Stimulated activated naive CD8-positive, alpha-beta T cell treated with anti-CD3 and anti-CD28 coated beads, Interleukin-15, Interleukin-2, amounts not matched to agents 100 ng/mL and 50 ng/mL, for 24 hours (primary cell): Measurements from ENCODE around the gene ANGEL1.

ENCODE experiments used
- H3K27ac Mint-ChIP-seq: one replicate; pipeline ENCODE4 v1.8.0; 2021; ENCODE audit warnings: mild to moderate bottlenecking, mixed read lengths
- H3K27me3 Mint-ChIP-seq: one replicate; pipeline ENCODE4 v1.8.0; 2021; ENCODE audit warnings: mixed read lengths
- H3K36me3 Mint-ChIP-seq: one replicate; pipeline ENCODE4 v1.8.0; 2021; ENCODE audit warnings: low read depth, mixed read lengths
- H3K4me1 Mint-ChIP-seq: one replicate; pipeline ENCODE4 v1.8.0; 2021; ENCODE audit warnings: low read depth, mixed read lengths
- H3K4me3 Mint-ChIP-seq: one replicate; pipeline ENCODE4 v1.8.0; 2021; ENCODE audit warnings: mild to moderate bottlenecking, mixed read lengths
- H3K9me3 Mint-ChIP-seq: one replicate; pipeline ENCODE4 v1.8.0; 2021; ENCODE audit warnings: mixed read lengths

Gene ANGEL1

DNA sequence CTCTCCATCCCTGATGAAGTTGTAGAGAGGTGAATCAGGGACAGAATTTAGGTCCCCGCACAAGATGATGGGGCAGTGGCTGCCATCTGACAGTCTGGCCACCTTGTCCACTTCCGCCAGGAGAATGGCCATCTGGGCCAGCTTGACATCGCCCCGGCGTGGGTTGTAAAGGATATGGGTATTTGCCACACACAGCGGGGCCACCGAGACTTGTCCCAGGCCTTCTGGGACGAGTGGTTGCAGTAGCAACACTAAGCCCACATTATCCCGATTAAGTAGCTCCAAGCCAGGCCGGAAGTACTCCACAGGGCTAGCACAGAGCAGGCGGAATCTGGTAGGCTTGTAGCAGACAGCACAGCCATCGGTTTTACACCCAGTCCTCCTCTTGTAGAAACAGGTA lies 6.2 kb downstream of the ANGEL1 start:
- Mint-ChIP-seq H3K9me3 (no peaks in the 10 kb centered on the region), H3K27ac (no peak overlapping the region), H3K4me3 (no peak overlapping the region), H3K4me1 (peaks cover 15% of the 10 kb centered on the region), H3K36me3 (peaks cover 69% of the 10 kb centered on the region), H3K27me3 (no peaks in the 10 kb centered on the region)

DNA sequence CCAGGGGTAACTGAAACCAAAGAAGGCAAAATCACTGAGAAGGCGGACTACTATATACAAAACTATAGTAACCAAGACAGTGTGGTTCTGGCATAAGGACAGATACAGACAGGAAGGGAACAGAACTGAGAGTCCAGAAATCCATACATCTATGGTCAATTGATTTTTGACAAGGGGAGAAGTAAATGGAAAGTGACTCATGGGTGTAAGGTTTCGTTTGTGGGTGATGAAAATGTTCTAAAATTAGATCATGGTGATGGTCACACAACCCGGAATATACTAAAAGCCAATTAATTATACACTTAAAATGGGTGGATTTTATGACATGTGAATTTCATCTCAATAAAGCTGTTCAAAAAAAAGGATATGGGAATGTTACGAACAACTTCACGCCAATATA lies 18.7 kb downstream of the ANGEL1 start:
- peaks cover 67% of the 10 kb centered on the region for H3K36me3 Mint-ChIP-seq
- no peaks in the 10 kb centered on the region for H3K9me3 Mint-ChIP-seq
- peaks cover 5% of the 10 kb centered on the region for H3K4me1 Mint-ChIP-seq
- H3K4me3 Mint-ChIP-seq, result no peak overlapping the region
- H3K27me3 Mint-ChIP-seq, result no peaks in the 10 kb centered on the region
- no peak overlapping the region for H3K27ac Mint-ChIP-seq

DNA sequence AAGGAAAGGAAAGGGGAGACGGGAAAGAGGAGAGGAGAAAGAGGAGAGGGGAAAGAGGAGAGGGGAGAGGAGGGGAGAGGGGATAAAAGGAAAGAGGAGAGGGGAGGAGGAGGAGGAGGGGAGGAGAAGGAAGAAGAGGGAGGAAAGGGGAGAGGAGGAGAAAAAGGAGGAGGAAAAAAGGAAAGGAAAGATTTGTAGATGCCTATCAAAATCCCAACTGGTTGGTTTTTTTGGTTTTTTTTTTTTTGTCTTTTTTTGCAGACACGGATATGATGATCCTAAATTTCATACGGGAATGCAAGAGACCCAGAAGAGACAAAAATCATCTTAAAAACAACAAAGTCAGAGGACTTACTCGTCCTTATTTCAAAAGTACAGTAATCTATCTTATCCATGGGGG lies 19.4 kb downstream of the ANGEL1 start:
- Mint-ChIP-seq H3K4me3 (no peak overlapping the region), H3K27me3 (no peaks in the 10 kb centered on the region), H3K4me1 (peaks cover 5% of the 10 kb centered on the region), H3K36me3 (peaks cover 66% of the 10 kb centered on the region), H3K27ac (no peak overlapping the region), H3K9me3 (no peaks in the 10 kb centered on the region)

DNA sequence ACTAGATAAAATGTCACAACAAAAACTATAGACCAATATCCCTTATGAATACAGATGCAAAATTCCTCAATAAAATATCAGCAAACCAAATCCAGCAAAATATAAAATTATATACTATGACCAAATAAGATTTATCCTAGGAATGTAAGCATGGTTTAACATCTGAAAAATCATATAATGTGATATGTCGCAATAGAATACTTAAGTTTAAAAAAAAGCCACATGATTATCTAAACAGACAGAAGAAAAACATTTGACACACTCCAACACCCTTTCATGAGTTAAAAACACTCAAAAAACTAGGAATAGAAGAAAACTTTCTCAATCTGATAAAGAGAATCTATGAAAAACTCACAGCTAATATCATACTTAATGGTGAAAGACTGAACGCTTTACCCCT lies 20.3 kb downstream of the ANGEL1 start:
- H3K27ac Mint-ChIP-seq, result no peak overlapping the region
- peaks cover 5% of the 10 kb centered on the region for H3K4me1 Mint-ChIP-seq
- no peak overlapping the region for H3K4me3 Mint-ChIP-seq
- no peaks in the 10 kb centered on the region for H3K9me3 Mint-ChIP-seq
- peaks cover 61% of the 10 kb centered on the region for H3K36me3 Mint-ChIP-seq
- no peaks in the 10 kb centered on the region for H3K27me3 Mint-ChIP-seq

DNA sequence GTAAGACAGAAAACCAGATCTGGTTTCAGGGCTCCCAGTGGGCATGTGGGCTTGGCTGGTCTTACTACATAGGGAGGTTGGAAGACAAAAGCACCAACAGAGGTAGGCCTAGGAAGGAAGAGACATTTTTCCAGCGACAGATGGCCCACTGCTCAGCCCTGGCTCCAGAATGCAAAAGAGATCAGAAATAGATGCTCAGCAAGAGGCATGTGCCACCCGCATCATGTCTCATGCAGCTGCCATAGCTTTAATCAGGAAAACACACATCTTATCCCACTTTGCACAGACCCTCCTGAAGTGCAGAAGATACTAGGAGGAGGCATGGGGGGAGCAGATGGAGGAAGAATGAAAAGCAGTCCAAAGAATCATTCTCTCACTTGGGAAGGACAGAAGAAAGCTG lies 26.1 kb downstream of the ANGEL1 start:
- Mint-ChIP-seq H3K27ac (no peak overlapping the region), H3K27me3 (no peaks in the 10 kb centered on the region), H3K36me3 (peaks cover 50% of the 10 kb centered on the region), H3K4me1 (peaks cover 22% of the 10 kb centered on the region), H3K9me3 (no peaks in the 10 kb centered on the region), H3K4me3 (no peak overlapping the region)

DNA sequence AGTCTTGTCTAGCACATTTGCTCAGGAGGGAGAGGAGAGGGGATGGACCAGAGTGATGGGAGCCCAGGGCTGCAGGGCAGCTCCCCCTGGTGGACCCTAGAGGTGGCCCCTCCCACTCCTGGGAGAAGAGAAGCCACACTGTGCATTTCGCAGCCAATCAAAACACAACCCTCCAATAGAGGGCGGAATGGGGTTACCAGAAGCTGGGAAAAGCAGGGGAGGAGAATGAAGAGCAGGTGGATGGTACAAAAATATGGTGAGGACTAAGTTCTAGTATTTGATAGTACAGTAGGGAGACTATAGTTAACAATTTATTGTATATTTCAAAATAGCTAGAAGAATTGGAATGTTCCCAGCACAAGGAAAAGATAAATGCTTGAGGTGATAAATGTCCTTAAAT lies 27.8 kb downstream of the ANGEL1 start:
- Mint-ChIP-seq H3K4me3 (no peak overlapping the region), H3K27me3 (no peaks in the 10 kb centered on the region), H3K9me3 (no peaks in the 10 kb centered on the region), H3K36me3 (peaks cover 46% of the 10 kb centered on the region), H3K27ac (no peak overlapping the region), H3K4me1 (peaks cover 22% of the 10 kb centered on the region)

DNA sequence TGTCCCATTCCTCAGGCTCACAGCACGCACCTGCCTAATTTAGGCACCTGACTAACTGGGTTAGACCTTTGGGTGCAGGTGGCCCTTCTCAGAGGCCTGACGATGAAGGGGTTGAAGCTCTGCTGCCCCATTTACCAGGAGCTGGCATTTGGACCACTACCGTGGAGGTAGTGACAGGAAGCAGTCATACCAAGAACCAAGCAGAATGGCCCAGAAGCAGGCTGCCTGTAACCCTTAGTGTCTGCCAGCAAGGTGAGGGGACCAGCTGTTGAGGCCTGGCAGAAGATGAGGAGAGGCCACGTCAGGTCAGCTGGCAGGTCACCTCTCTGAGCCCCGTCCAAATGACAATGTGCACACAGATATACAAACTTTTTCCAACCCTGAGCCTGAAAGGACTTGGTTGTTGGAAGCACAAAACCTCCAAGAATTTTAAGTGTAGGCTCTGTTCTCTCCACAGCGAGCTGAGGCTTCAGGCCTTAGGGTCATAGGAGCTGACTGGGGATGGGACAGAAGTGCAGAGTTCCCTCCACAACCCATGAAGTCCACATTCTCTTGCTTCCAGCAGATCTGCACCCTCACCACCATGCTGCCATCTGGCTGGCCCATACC lies 28.3 kb downstream of the ANGEL1 start:
- no peak overlapping the region for H3K4me3 Mint-ChIP-seq
- peaks cover 22% of the 10 kb centered on the region for H3K4me1 Mint-ChIP-seq
- no peak overlapping the region for H3K27ac Mint-ChIP-seq
- H3K27me3 Mint-ChIP-seq, result no peaks in the 10 kb centered on the region
- H3K36me3 Mint-ChIP-seq, result peaks cover 46% of the 10 kb centered on the region
- no peaks in the 10 kb centered on the region for H3K9me3 Mint-ChIP-seq

DNA sequence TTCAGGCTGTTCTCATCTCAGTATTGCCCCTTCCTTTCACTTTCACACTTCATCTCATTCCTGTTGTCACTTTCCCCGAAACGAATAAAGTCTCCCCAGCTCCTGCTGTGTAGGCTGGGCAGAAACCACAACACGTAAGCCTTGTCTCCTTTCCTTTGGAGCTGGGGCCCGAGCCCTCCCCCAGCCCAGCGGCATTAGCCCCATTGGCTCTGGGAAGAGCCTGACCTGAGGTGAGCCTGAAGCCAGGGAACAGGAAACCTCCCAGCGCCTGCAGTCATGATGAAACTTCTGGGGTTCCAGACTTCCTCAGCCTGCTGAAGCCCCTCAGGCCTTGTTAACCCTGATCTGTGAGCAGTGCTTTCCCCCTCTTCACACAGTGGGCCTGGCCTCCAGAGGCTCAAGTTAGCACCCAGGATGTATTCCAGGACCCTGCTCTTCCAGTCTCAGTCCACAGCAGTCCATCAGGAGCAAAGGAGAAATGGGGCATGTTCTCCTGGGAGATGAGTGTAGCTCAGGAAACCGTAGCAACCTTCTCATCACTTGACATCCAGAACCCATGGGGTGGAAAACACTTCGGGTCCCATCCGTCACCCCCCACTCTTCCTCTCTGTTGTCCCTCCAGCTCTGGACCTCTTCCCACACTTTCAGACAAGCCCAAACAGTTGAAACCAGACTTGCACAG lies 29.7 kb downstream of the ANGEL1 start:
- Mint-ChIP-seq H3K27me3 (no peaks in the 10 kb centered on the region), H3K4me3 (peak overlapping the region; percentile 6), H3K36me3 (peaks cover 41% of the 10 kb centered on the region), H3K4me1 (peaks cover 22% of the 10 kb centered on the region), H3K9me3 (no peaks in the 10 kb centered on the region), H3K27ac (peak overlapping the region; percentile 76)

DNA sequence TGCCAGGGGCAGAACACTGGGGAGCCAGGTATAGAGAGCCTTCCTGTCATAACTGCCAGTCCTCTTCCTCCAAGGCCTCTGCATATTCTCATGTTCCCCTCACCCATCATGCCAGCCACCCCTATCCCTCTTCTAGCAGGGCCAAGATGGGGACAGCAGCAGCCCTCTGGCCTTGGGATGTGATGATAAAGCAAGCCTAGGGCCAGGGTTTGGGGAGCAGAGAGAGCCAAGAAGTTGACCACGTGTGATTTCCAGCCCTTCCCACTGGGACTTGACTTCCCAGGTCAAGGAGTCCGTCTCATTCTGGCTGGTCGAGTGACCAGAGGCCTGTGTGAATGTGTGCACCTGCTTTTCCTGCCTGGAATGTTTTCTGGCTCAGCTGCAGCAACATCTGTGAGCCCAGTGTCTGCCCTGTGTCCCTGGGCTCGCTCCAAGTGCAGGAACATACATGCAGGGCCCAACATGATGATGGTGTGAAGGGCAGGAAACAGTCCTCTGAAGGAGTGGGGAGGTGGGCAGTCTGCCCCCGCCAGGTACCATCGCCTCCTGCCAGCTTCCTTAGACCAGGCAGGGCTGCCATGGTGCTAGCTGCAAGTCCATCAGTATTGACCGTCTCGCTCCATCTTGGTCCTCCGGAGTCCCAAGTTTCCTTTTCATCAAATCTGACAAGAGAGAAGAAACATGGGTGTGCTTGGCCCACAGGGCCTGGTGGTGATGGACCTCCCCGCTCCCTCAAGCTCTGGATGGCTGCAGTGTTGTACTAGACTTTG lies 30.4 kb downstream of the ANGEL1 start:
- Mint-ChIP-seq H3K27ac (peak overlapping the region; percentile 76), H3K9me3 (no peaks in the 10 kb centered on the region), H3K36me3 (peaks cover 37% of the 10 kb centered on the region), H3K4me3 (peak overlapping the region; percentile 6), H3K4me1 (peaks cover 22% of the 10 kb centered on the region), H3K27me3 (no peaks in the 10 kb centered on the region)

DNA sequence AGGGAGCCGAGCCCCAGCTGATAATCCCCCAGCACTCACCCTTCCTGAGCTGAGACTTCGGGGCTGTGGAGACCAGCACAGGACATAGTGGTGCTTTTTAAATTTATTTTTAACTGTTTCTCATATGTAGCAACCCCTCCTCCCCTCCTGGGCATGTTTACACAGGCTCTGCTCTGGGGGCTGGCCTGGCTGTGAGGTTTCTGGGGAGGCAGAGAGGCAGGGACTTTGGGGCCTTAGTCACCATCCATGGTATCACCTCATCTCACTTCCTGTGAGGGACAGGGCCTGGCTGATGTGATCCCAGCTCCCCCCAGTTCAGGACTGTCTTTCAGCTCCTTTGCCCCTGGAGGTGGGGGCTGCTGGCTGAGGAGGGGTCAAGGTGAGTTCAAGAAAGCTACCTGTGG lies 31.0 kb downstream of the ANGEL1 start:
- Mint-ChIP-seq H3K36me3 (peaks cover 34% of the 10 kb centered on the region), H3K4me1 (peaks cover 22% of the 10 kb centered on the region), H3K27me3 (no peaks in the 10 kb centered on the region), H3K4me3 (no peak overlapping the region), H3K27ac (no peak overlapping the region), H3K9me3 (no peaks in the 10 kb centered on the region)

DNA sequence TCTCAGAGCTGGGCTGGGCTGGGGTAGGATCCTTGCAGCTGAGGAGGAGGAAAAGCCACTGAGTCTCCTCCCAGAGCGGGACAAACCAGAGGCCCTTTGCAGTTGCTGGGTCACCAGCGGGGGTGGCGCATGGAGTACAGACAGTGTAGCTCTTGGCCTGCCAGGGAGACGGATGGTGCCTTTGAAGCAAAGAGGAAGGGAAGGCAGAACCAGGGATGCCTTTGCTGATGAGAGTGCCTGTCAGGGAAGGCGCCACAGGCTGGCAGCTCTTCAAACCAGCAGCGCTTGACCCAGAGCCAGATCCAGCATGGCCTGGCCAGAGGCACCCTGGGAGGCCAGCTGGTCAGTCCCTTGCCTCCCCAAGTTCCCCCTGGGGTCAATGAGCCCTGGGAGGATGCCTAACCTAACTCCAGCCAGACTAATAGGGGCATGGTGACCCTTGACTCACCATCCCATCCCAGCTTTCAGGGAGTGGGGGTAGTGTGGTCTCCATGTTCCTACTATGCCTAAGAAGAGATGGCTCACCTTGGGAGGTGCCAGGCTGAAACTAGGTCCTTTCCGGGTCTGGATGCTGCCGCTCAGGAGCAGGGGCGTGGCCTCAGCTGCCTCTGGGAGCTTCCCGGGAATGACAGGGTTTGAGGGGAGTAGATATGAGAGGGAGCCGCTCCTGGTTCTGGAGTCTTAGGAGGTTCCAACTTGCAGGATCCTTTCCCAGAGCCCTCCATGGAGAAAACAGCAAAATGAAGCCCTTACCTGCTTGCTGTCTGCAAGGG lies 31.6 kb downstream of the ANGEL1 start:
- no peaks in the 10 kb centered on the region for H3K9me3 Mint-ChIP-seq
- peaks cover 22% of the 10 kb centered on the region for H3K4me1 Mint-ChIP-seq
- no peak overlapping the region for H3K4me3 Mint-ChIP-seq
- H3K27me3 Mint-ChIP-seq, result no peaks in the 10 kb centered on the region
- no peak overlapping the region for H3K27ac Mint-ChIP-seq
- H3K36me3 Mint-ChIP-seq, result peaks cover 30% of the 10 kb centered on the region

DNA sequence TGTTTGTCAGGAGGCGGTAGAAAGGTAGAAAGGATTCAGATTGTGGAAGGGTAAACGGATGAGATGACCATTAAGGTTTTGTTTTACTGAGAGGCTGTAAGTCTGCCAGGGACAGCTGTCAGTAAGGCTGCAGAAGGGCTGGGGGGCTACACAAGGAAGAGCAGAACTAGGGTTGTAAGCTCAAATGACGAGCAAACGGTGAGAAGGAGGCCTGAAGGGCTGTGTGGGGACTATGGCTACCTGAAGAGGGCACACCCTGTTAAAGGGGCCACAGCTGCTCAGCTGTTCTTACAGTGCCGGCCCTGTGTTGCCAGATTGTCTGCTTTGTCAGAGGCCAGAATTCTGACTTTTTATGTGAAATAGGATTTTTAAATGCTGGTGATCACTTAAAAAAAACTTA lies 32.3 kb downstream of the ANGEL1 start:
- no peak overlapping the region for H3K27ac Mint-ChIP-seq
- H3K36me3 Mint-ChIP-seq, result peaks cover 24% of the 10 kb centered on the region
- peaks cover 22% of the 10 kb centered on the region for H3K4me1 Mint-ChIP-seq
- no peak overlapping the region for H3K4me3 Mint-ChIP-seq
- H3K9me3 Mint-ChIP-seq, result no peaks in the 10 kb centered on the region
- H3K27me3 Mint-ChIP-seq, result no peaks in the 10 kb centered on the region

DNA sequence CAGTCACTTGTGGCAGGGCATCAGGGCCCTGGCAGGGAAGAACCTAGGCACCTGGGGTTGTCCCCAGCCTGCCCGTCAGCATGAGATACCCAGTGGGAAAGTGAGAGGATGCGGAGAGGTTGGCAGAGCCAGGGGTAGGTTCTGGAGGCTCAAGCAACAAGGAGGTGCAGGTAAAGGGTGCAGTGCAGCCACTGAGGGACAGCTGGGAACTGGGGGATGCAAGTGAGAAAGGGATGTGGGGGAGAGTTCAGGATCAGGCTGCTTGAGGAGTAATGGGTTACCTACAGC lies 32.7 kb downstream of the ANGEL1 start:
- Mint-ChIP-seq H3K4me3 (no peak overlapping the region), H3K9me3 (no peaks in the 10 kb centered on the region), H3K27me3 (no peaks in the 10 kb centered on the region), H3K36me3 (peaks cover 22% of the 10 kb centered on the region), H3K27ac (no peak overlapping the region), H3K4me1 (peaks cover 22% of the 10 kb centered on the region)

DNA sequence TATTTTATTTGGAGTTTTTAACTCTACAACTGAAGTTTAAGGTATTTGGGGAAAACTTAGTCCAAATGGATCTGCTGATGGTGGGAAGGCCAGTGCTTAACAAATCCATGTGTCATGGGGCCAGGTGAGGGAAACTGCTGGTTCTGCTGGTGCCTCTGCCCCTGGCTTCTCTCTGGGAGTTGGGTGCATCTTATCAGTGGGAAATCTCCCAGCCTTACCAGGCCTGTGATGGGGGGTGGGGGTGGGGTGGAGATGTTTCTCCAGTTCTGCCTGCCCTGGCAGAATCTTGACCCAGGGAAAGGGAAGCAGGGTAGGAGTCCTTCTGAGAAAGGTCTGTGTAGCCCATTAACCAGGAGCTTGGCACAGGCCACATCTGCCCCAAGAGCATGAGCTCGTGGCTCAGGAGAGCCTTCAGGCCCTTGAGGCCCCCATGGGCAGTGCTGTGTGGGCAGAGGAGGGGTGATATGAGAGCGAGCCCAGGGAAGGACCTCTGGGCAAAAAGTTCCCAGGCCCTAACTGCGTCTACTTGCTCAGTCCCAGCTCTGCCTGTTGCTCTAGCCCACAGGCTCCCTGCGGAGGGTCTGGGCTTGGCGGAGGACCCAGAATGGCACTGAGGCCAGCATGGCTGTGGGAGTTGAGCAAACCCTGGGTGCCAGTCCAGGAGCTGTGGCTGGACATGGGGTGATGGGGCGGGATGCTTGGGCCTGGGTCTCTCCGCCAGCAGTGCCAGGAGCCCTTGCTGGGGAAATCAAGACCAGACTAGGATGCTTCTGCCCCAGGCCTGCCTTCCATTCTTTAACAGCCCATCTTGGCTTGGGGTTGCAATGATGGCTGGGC lies 33.2 kb downstream of the ANGEL1 start:
- H3K4me1 Mint-ChIP-seq, result peaks cover 22% of the 10 kb centered on the region
- H3K9me3 Mint-ChIP-seq, result no peaks in the 10 kb centered on the region
- no peak overlapping the region for H3K4me3 Mint-ChIP-seq
- peaks cover 17% of the 10 kb centered on the region for H3K36me3 Mint-ChIP-seq
- H3K27ac Mint-ChIP-seq, result no peak overlapping the region
- no peaks in the 10 kb centered on the region for H3K27me3 Mint-ChIP-seq
